Calu3 (cell line): ENCODE data around the gene LCOR. TPM values are rescaled to one million over a fixed set of nuclear protein-coding genes. Genes with fewer than 3 reads are reported as not detected.

Source experiments
- BruUV-seq: library from RNA; stranded (reverse); fragments of 400-500 nt; replicated peaks from 2 replicates; lab custom pipeline; 2021; lab: Mats Ljungman, UMichigan
- CTCF ChIA-PET: fragments of 300-600 bp; sonication (Branson Sonifier 250); formaldehyde crosslinking; loops from one replicate; lab custom pipeline; 2022; ENCODE audit warnings: antibody characterized with exemption; lab: Charles Lee
- DNase-seq: peaks from one replicate; pipeline ENCODE4 v3.0.0; 2022
- H3K27ac Mint-ChIP-seq: one replicate; pipeline ENCODE4 v1.8.0; 2022; ENCODE audit warnings: mixed read lengths; ENCODE audit not compliant: unreplicated experiment
- H3K27me3 Mint-ChIP-seq: one replicate; pipeline ENCODE4 v1.8.0; 2022; ENCODE audit warnings: mixed read lengths; ENCODE audit not compliant: unreplicated experiment
- H3K36me3 Mint-ChIP-seq: one replicate; pipeline ENCODE4 v1.8.0; 2022; ENCODE audit warnings: mild to moderate bottlenecking, moderate library complexity, mixed read lengths; ENCODE audit not compliant: insufficient read depth, unreplicated experiment
- H3K4me1 Mint-ChIP-seq: one replicate; pipeline ENCODE4 v1.8.0; 2022; ENCODE audit warnings: mild to moderate bottlenecking, low read depth, mixed read lengths; ENCODE audit not compliant: unreplicated experiment
- H3K4me3 Mint-ChIP-seq: one replicate; pipeline ENCODE4 v1.8.0; 2022; ENCODE audit warnings: mild to moderate bottlenecking, low read depth, moderate library complexity, mixed read lengths; ENCODE audit not compliant: unreplicated experiment
- H3K9me3 Mint-ChIP-seq: one replicate; pipeline ENCODE4 v1.8.0; 2022; ENCODE audit warnings: low read depth, mixed read lengths; ENCODE audit not compliant: unreplicated experiment
- intact Hi-C: fragments of 100-400 bp; cut with micrococcal nuclease; formaldehyde crosslinking; loops from one replicate; pipeline ENCODE4 v1.10.0; 2022; ENCODE audit not compliant: unreplicated experiment
- total RNA-seq: library from RNA; stranded (reverse); gene quantifications from 2 replicates; pipeline ENCODE4 v1.2.3, GENCODE V29; 2022
- TF ChIP-seq, protein P1 (sequence below): fragments of 200-600 bp; IDR thresholded peaks from one replicate; pipeline ENCODE4 v1.8.0; 2022; ENCODE audit warnings: antibody characterized with exemption; ENCODE audit not compliant: unreplicated experiment

The LCOR gene
- total RNA-seq, 1 experiment from 2014 or later, result 50.1 TPM

- Mint-ChIP-seq H3K27ac (no peak overlapping the region), H3K9me3 (no peaks in the 10 kb centered on the region), H3K36me3 (peaks cover 3% of the 10 kb centered on the region), H3K27me3 (no peaks in the 10 kb centered on the region), H3K4me1 (no peaks in the 10 kb centered on the region), H3K4me3 (no peak overlapping the region)
- TF ChIP-seq, protein P1, sequence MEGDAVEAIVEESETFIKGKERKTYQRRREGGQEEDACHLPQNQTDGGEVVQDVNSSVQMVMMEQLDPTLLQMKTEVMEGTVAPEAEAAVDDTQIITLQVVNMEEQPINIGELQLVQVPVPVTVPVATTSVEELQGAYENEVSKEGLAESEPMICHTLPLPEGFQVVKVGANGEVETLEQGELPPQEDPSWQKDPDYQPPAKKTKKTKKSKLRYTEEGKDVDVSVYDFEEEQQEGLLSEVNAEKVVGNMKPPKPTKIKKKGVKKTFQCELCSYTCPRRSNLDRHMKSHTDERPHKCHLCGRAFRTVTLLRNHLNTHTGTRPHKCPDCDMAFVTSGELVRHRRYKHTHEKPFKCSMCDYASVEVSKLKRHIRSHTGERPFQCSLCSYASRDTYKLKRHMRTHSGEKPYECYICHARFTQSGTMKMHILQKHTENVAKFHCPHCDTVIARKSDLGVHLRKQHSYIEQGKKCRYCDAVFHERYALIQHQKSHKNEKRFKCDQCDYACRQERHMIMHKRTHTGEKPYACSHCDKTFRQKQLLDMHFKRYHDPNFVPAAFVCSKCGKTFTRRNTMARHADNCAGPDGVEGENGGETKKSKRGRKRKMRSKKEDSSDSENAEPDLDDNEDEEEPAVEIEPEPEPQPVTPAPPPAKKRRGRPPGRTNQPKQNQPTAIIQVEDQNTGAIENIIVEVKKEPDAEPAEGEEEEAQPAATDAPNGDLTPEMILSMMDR, result no peak
- BruUV-seq, result no TSS peak
- no peak for DNase-seq
- CTCF ChIA-PET, result no interaction called here
- intact Hi-C loops, result no loop called here
These were observed 154.2 kb downstream of the LCOR start for GRCh38 chr10:96986200-96986856.

GRCh38 chr10:96987141-96987841 lies 155.2 kb downstream of the LCOR start:
- no peaks in the 10 kb centered on the region for H3K27me3 Mint-ChIP-seq
- H3K36me3 Mint-ChIP-seq, result no peaks in the 10 kb centered on the region
- no peaks in the 10 kb centered on the region for H3K9me3 Mint-ChIP-seq
- no peak overlapping the region for H3K4me3 Mint-ChIP-seq
- CTCF ChIA-PET, result no interaction called here
- no peak overlapping the region for H3K27ac Mint-ChIP-seq
- BruUV-seq, result no TSS peak
- intact Hi-C loops, result no loop called here
- no peaks in the 10 kb centered on the region for H3K4me1 Mint-ChIP-seq
- TF ChIP-seq, protein P1, result no peak
- no peak for DNase-seq

DNA sequence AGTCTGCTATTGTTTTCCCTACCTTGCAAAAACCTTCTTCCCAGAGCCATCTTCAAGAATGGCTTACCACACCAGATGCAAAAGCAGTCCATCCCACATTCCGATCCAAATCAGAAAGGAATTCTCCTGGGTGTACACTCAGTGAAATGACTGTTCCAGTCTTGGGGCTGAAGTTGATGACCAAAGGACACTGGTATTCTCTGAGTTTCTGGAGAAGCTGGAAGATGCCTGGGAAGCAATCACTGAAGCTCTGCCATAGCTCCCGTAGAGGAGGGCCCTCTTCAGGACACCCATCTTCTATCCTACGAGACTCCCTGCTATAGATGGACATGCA lies 155.7 kb downstream of the LCOR start:
- Mint-ChIP-seq H3K4me1 (no peaks in the 10 kb centered on the region), H3K27ac (no peak overlapping the region)
- CTCF ChIA-PET, result no interaction called here

GRCh38 chr10:96988426-96988825 lies 156.3 kb downstream of the LCOR start:
- H3K9me3 Mint-ChIP-seq, result no peaks in the 10 kb centered on the region
- no peaks in the 10 kb centered on the region for H3K36me3 Mint-ChIP-seq
- TF ChIP-seq, protein P1, result no peak
- CTCF ChIA-PET, result no interaction called here
- DNase-seq, result no peak
- intact Hi-C loops, result no loop called here
- H3K4me1 Mint-ChIP-seq, result no peaks in the 10 kb centered on the region
- no TSS peak for BruUV-seq
- no peaks in the 10 kb centered on the region for H3K27me3 Mint-ChIP-seq
- no peak overlapping the region for H3K27ac Mint-ChIP-seq
- no peak overlapping the region for H3K4me3 Mint-ChIP-seq

More for the DNA sequence above, 155.7 kb downstream of the LCOR start:
- H3K27me3 Mint-ChIP-seq, result no peaks in the 10 kb centered on the region
- no peak for DNase-seq
- H3K36me3 Mint-ChIP-seq, result no peaks in the 10 kb centered on the region
- H3K9me3 Mint-ChIP-seq, result no peaks in the 10 kb centered on the region
- BruUV-seq, result no TSS peak
- intact Hi-C loops, result no loop called here
- TF ChIP-seq, protein P1, result no peak
- H3K4me3 Mint-ChIP-seq, result no peak overlapping the region
